ENCODE results near the gene CYP4V2. TPM values are rescaled to one million over a fixed set of nuclear protein-coding genes. Genes with fewer than 3 reads are reported as not detected.
A peak's percentile ranks its signal among the peaks of the same experiment; 100 is the strongest.

The CYP4V2 gene
- total RNA-seq, 1 experiment from 2014 or later = 2.0 TPM

- 0 out of 2 replicates have a peak, but pooled peaks have one; percentile 40 for TF ChIP-seq E2F4 (CRISPR knock-in tag; IDR thresholded peaks at IDR 0.05; ENCODE audit: borderline replicate concordance, low read depth)
- no peak for TF ChIP-seq KAT7 (CRISPR knock-in tag; IDR thresholded peaks at IDR 0.05; ENCODE audit: borderline replicate concordance)
- TF ChIP-seq ATF3 (CRISPR knock-in tag; conservative IDR thresholded peaks at IDR 0.05) = no peak
- TF ChIP-seq ZBTB21 (CRISPR knock-in tag; IDR thresholded peaks at IDR 0.05; ENCODE audit: borderline replicate concordance) = no peak
- peak; percentile 96 for TF ChIP-seq MAX (CRISPR knock-in tag; IDR thresholded peaks at IDR 0.05)
- TF ChIP-seq FOXP1 (CRISPR knock-in tag; IDR thresholded peaks at IDR 0.05; ENCODE audit: borderline replicate concordance) = peak; percentile 94
- TF ChIP-seq HMGXB4 (CRISPR knock-in tag; IDR thresholded peaks at IDR 0.05) = no peak
- 0 out of 2 replicates have a peak, but pooled peaks have one; percentile 5 for TF ChIP-seq CREB1 (CRISPR knock-in tag; IDR thresholded peaks at IDR 0.05)
- TF ChIP-seq USF1 (CRISPR knock-in tag; IDR thresholded peaks at IDR 0.05) = peak; percentile 60; the same call in 1 of the 2 replicates
- no peak for TF ChIP-seq ATF1 (CRISPR knock-in tag; IDR thresholded peaks at IDR 0.05)
- TF ChIP-seq ZBTB43 (CRISPR knock-in tag; IDR thresholded peaks at IDR 0.05) = peak; percentile 84; the same call in 1 of the 2 replicates
- no peak for TF ChIP-seq ZNF396 (CRISPR knock-in tag; IDR thresholded peaks at IDR 0.05; ENCODE audit: borderline replicate concordance)
- TF ChIP-seq ARID4B (CRISPR knock-in tag; IDR thresholded peaks at IDR 0.05; ENCODE audit: borderline replicate concordance) = peak; percentile 69; the same call in 1 of the 2 replicates
Measured at GRCh38 chr4:186144198-186144945, 47.0 kb upstream of the CYP4V2 start (continued).
